ENCODE data around the gene MATCAP1. TPM values are rescaled to one million over a fixed set of nuclear protein-coding genes. Genes with fewer than 3 reads are reported as not detected.

Gene MATCAP1
- polyA plus RNA-seq, 1 of the 3 experiments (the other 2 are of a cell fraction), result 68.5 TPM

DNA sequence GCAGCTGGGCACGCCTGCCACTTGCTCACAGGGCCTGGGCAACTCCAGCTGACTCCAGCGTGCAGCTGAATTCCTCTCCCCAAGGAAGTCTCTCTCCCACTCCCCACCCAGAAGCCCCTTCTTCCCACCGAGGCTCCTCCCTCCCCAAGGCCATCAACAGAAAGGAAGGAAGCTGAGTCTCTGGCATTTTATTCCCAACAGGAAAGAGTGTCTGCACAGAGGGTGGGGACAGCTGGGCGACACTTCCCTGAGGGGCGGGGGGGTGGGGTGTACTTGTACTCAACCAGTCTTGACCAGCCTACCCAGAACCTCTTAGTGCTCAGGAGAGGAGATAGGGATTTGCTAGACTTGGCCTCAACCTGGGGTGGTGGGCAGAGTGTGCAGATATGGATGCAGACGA, 6.3 kb upstream of the MATCAP1 start, which contains the start of gene EXOC3L1:
EXOC3L1 (minus strand) TSS at position 96 of the 400 bp plus-strand sequence. CDS start 460 bp downstream, outside the sequence.
- no peak within 1 kb of the TSS for H2AFZ ChIP-seq (ENCODE audit: low read depth)
- no peaks in the 10 kb centered on the region for H3K9me2 ChIP-seq
- no peaks in the 10 kb centered on the region for H3K9me3 ChIP-seq
- no peak within 1 kb of the TSS for H3K27ac ChIP-seq (ENCODE audit: low read depth in 2 of 2, low read length in 1 of 2)
- peaks cover 23% of the 10 kb centered on the region for H3F3A ChIP-seq (replicated peaks; ENCODE audit: insufficient read depth)
- POLR2A ChIA-PET, result interaction anchor here (1.2 kb wide), 1 partner anchor 29 kb away, joined by 3 read pairs; no protein-coding TSS in a partner anchor
- no peak for DNase-seq
- peaks cover 5 to 21% of the 10 kb centered on the region in 2 experiments for H3K36me3 ChIP-seq (replicated peaks in 1 of 2; ENCODE audit: control insufficient read depth in 1 of 2, insufficient read depth in 2 of 2, low read length in 1 of 2)
- H3K4me2 ChIP-seq, result no peak within 1 kb of the TSS
- no peak for TF ChIP-seq CHD2 (IDR thresholded peaks at IDR 0.05; ENCODE audit: low read length, partially characterized antibody)
- TF ChIP-seq, protein P1, sequence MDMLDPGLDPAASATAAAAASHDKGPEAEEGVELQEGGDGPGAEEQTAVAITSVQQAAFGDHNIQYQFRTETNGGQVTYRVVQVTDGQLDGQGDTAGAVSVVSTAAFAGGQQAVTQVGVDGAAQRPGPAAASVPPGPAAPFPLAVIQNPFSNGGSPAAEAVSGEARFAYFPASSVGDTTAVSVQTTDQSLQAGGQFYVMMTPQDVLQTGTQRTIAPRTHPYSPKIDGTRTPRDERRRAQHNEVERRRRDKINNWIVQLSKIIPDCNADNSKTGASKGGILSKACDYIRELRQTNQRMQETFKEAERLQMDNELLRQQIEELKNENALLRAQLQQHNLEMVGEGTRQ (IDR thresholded peaks at IDR 0.05; ENCODE audit: borderline replicate concordance, low read depth, low read length), result no peak
- TF ChIP-seq YY1 (IDR thresholded peaks at IDR 0.05; ENCODE audit: low read depth), result no peak
- TF ChIP-seq FOXJ3 (CRISPR knock-in tag; IDR thresholded peaks at IDR 0.05), result no peak
- TF ChIP-seq, protein P2, sequence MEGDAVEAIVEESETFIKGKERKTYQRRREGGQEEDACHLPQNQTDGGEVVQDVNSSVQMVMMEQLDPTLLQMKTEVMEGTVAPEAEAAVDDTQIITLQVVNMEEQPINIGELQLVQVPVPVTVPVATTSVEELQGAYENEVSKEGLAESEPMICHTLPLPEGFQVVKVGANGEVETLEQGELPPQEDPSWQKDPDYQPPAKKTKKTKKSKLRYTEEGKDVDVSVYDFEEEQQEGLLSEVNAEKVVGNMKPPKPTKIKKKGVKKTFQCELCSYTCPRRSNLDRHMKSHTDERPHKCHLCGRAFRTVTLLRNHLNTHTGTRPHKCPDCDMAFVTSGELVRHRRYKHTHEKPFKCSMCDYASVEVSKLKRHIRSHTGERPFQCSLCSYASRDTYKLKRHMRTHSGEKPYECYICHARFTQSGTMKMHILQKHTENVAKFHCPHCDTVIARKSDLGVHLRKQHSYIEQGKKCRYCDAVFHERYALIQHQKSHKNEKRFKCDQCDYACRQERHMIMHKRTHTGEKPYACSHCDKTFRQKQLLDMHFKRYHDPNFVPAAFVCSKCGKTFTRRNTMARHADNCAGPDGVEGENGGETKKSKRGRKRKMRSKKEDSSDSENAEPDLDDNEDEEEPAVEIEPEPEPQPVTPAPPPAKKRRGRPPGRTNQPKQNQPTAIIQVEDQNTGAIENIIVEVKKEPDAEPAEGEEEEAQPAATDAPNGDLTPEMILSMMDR (IDR thresholded peaks at IDR 0.05), result no peak
- TF ChIP-seq, protein P3, sequence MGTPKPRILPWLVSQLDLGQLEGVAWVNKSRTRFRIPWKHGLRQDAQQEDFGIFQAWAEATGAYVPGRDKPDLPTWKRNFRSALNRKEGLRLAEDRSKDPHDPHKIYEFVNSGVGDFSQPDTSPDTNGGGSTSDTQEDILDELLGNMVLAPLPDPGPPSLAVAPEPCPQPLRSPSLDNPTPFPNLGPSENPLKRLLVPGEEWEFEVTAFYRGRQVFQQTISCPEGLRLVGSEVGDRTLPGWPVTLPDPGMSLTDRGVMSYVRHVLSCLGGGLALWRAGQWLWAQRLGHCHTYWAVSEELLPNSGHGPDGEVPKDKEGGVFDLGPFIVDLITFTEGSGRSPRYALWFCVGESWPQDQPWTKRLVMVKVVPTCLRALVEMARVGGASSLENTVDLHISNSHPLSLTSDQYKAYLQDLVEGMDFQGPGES (IDR thresholded peaks at IDR 0.05; ENCODE audit: low read depth, low read length), result no peak
- TF ChIP-seq EZH2phosphoT487 (IDR thresholded peaks at IDR 0.05; ENCODE audit: borderline replicate concordance, low read depth), result no peak
- no peak for TF ChIP-seq TAF1 (IDR thresholded peaks at IDR 0.05; ENCODE audit: borderline replicate concordance, low read depth, low read length)
- no peak for TF ChIP-seq RCOR1 (IDR thresholded peaks at IDR 0.05; ENCODE audit: low read length)
- no peak for TF ChIP-seq TEAD4 (IDR thresholded peaks at IDR 0.05; ENCODE audit: borderline replicate concordance, insufficient read depth)
- TF ChIP-seq, protein P4, sequence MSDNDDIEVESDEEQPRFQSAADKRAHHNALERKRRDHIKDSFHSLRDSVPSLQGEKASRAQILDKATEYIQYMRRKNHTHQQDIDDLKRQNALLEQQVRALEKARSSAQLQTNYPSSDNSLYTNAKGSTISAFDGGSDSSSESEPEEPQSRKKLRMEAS (IDR thresholded peaks at IDR 0.05; ENCODE audit: low read depth), result no peak
- TF ChIP-seq, protein P5, sequence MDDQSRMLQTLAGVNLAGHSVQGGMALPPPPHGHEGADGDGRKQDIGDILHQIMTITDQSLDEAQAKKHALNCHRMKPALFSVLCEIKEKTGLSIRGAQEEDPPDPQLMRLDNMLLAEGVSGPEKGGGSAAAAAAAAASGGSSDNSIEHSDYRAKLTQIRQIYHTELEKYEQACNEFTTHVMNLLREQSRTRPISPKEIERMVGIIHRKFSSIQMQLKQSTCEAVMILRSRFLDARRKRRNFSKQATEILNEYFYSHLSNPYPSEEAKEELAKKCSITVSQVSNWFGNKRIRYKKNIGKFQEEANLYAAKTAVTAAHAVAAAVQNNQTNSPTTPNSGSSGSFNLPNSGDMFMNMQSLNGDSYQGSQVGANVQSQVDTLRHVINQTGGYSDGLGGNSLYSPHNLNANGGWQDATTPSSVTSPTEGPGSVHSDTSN (IDR thresholded peaks at IDR 0.05), result no peak
- no peak for TF ChIP-seq EP300 (IDR thresholded peaks at IDR 0.05; ENCODE audit: borderline replicate concordance in 1 of 2, low read depth in 1 of 2, low read length in 1 of 2)
- TF ChIP-seq RAD21 (IDR thresholded peaks at IDR 0.05; ENCODE audit: low read length), result no peak
- TF ChIP-seq GATA2 (CRISPR knock-in tag; IDR thresholded peaks at IDR 0.05), result no peak
- TF ChIP-seq, protein P6, sequence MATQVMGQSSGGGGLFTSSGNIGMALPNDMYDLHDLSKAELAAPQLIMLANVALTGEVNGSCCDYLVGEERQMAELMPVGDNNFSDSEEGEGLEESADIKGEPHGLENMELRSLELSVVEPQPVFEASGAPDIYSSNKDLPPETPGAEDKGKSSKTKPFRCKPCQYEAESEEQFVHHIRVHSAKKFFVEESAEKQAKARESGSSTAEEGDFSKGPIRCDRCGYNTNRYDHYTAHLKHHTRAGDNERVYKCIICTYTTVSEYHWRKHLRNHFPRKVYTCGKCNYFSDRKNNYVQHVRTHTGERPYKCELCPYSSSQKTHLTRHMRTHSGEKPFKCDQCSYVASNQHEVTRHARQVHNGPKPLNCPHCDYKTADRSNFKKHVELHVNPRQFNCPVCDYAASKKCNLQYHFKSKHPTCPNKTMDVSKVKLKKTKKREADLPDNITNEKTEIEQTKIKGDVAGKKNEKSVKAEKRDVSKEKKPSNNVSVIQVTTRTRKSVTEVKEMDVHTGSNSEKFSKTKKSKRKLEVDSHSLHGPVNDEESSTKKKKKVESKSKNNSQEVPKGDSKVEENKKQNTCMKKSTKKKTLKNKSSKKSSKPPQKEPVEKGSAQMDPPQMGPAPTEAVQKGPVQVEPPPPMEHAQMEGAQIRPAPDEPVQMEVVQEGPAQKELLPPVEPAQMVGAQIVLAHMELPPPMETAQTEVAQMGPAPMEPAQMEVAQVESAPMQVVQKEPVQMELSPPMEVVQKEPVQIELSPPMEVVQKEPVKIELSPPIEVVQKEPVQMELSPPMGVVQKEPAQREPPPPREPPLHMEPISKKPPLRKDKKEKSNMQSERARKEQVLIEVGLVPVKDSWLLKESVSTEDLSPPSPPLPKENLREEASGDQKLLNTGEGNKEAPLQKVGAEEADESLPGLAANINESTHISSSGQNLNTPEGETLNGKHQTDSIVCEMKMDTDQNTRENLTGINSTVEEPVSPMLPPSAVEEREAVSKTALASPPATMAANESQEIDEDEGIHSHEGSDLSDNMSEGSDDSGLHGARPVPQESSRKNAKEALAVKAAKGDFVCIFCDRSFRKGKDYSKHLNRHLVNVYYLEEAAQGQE (IDR thresholded peaks at IDR 0.05; ENCODE audit: low read depth, low read length), result no peak
- no peak for TF ChIP-seq MEF2A (IDR thresholded peaks at IDR 0.05; ENCODE audit: borderline replicate concordance, low read depth)
- peaks cover 25 to 29% of the 10 kb centered on the region in 2 experiments for H3K4me1 ChIP-seq (ENCODE audit: control insufficient read depth in 1 of 2, insufficient read depth in 2 of 2, low read depth in 1 of 2, low read length in 1 of 2)
- H4K20me1 ChIP-seq (ENCODE audit: insufficient read depth), result peaks cover 21% of the 10 kb centered on the region
- H3K9ac ChIP-seq, result no peak within 1 kb of the TSS
- WGBS (ENCODE audit: low lambda C conversion rate), result 69% methylated on average over 5 of the region's 6 CpGs
- H3K79me2 ChIP-seq (ENCODE audit: insufficient read depth), result peaks cover 34% of the 10 kb centered on the region
- H3K27me3 ChIP-seq (ENCODE audit: insufficient read depth), result no peaks in the 10 kb centered on the region
- CTCF ChIA-PET, result interaction anchor here (1.1 to 3.5 kb wide), 5 partner anchors 8 to 213 kb away, joined by 3 to 11 read pairs (median 4); partner anchors contain the start of gene NOL3
- no peak within 1 kb of the TSS for H3K4me3 ChIP-seq (ENCODE audit: low read depth in 2 of 2, low read length in 1 of 2)

Measured in SK-N-SH (cell line).